NCI-H510A treated with DMSO at 0.1 percent for 48 hours (cell line): ENCODE results near the gene MAML2.

Experiments used
- DNase-seq: peaks from one replicate; lab custom pipeline; 2025; lab: John Stamatoyannopoulos, UW

Gene MAML2

DNA sequence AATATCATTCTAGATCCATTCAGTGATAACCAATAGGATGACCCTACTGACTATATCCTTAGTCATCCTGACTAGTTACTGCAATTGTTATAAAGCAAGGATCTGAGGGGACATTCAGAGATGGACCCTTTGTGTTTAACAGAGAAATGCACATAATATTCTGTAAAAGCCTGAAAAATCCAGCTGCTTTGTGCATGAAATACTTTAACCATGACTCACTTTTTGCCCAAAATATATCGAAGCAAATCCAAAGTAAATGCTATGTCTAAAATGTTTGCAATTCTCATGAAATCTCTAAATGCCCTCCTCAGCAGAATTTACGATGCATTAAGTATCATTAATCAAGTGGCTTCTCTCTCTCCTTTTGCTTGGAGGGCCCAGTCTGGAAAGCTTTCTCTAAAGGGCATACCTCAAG lies 240.3 kb downstream of the MAML2 start:
- DNase-seq = no peak

DNA sequence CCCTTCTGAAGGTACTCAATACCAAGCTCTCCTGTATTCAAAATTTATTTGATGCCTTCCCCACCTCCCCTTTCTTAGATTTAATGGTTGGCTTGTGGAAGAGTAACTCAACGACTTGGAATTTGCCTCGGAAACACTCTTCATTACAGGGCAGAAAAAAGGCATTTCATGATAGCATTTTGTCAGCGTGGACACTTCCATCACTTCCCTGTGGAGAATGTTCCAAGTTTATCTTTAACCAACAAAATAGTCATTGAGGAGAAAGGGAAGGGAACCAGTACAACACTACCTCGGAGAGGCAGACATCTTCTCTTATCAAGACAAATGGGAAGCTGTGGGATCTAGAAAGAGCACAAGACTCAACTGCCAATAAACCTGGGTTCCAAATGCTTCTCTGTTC lies 241.8 kb downstream of the MAML2 start:
- DNase-seq = no peak

DNA sequence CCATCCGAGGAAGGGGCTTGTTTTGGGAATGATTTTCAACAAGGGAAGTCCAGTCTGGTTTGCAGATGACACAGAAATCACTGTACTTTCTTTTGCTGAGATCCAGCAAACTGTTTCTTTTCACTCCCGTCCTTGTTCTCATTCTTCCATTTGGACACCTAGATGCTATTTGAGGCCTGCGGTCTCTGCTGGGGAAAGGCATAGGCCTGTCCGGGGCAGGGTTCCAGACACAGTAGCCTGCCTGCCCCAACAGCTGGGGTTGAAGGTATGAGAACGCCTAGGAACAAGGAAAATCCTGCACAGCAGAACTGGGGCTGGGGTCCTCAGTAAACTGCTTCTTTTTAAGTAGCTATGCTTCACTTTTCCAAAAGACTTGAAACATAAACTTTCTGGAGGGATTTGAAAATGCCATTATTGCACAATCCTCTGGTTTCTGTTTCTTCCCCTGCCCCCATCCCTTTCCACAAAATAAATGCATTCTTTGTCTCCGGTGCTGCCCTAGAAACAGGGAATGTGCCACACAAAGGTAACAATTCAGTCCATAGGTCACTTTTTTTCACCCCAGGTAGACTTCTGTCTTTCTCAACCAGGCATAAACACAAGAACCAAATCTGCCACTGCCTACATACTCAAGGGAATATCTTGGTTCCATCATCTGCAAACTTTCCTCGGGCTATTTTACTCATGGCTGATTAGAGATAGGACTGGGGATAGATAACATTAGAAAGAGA lies 244.3 kb downstream of the MAML2 start:
- no peak for DNase-seq

DNA sequence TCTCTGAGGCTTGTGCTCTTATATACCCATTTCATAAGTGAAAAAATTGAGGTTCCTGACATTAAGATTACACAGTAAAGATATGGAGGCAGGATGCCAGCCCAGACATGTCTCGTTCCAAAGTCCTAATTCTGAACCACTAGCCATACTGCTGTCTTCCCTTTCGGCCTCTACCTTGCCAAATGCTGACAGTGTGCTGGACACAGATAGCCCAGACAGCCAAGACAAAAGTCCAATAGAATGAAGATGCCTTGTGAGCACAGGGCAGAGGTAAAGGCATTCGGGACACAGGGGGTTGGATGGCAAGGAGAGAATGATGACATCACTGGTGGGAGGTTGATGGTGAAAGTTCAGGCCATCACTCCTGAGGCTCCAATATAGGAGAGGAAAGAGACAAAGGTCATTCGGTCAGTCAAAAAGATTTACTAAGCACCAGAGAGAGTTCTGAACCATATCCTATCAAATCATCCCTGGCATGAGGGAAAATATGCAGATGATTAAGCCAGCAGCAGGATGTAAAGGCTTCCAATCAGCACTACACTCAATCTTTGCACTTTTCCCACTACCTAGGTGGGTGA lies 245.1 kb downstream of the MAML2 start:
- DNase-seq = no peak

- no peak for DNase-seq
These were observed 246.6 kb downstream of the MAML2 start for GRCh38 chr11:96096360-96096759.

GRCh38 chr11:96095884-96096303 lies 247.1 kb downstream of the MAML2 start:
- no peak for DNase-seq

DNA sequence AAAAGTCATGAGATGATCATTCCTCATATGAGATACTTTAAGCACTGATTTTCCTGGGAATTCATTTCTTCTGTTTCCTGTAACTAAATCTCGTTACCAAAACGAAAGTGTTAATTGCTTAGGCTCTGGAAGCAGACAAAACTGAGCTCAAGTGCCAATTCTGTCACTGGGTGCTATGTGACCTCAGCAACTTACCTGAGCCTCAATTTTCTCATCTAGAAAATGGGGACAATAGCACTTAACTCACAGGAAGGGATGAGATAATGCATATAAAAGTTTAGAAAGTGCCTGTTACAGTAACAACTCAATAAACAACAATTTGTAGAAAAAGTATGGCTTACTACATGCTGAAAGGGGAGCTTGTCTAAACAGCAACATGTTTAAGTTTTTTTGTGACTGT lies 248.8 kb downstream of the MAML2 start:
- DNase-seq = no peak

DNA sequence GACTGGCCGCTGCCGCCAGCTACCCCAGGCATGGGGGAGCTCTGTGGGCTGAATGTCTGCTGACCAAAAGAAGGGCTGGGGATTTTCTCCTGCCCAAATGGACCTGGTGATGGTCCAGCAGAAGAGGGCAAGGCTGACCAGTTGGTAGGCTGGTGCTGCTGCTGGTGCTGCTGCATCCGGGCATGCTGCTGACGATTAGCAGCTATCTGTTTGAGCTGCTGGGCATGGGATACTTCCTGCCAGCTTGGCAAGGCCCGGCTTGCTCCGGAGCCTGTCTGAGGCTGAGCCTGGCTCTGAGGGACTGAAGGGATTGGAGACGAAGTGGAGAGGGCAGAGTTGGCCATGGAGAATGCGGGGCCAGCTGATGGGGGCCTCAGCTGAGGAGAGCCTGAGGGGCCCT lies 250.5 kb downstream of the MAML2 start:
- no peak for DNase-seq

GRCh38 chr11:96091476-96091875 lies 251.5 kb downstream of the MAML2 start:
- no peak for DNase-seq

GRCh38 chr11:96090711-96091110 lies 252.3 kb downstream of the MAML2 start:
- no peak for DNase-seq

DNA sequence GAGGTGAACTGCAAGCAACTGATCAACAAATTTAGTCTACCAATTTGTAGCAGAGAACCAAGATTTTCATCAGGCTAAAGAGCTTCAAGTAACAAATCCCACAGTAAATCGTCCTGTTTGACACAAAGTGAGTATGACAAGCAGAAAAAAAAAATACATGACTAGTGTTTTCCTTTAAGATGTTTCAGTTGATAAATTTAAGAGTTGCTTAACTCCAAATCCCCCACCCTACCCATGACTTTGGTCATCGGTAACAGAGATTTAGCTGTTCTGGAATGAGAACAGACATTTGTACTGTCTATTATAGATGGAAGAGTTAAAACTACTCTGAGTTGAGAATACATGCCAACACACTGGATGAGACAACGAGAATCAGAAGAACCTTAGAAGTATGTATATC lies 254.1 kb downstream of the MAML2 start:
- no peak for DNase-seq

DNA sequence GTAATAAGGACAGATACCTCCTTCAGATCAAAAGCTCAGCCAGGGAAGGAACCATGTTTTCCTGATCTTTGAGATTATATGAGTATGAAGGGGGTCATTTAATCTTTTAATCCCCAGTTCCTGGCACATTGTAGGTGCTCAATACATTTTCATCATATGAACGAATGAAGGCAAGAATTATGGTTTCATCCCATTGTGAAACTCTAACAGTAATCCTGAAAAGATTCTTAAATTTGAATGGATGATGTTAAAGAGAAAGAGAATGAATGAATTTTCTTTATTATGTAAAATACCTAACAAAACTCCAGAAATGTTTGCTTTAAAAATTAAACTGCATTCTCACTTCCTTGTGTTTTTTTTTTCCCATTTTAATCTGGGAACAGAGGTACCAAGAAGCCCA lies 256.9 kb downstream of the MAML2 start:
- no peak for DNase-seq

GRCh38 chr11:96085319-96085930 lies 257.6 kb downstream of the MAML2 start:
- DNase-seq = no peak

DNA sequence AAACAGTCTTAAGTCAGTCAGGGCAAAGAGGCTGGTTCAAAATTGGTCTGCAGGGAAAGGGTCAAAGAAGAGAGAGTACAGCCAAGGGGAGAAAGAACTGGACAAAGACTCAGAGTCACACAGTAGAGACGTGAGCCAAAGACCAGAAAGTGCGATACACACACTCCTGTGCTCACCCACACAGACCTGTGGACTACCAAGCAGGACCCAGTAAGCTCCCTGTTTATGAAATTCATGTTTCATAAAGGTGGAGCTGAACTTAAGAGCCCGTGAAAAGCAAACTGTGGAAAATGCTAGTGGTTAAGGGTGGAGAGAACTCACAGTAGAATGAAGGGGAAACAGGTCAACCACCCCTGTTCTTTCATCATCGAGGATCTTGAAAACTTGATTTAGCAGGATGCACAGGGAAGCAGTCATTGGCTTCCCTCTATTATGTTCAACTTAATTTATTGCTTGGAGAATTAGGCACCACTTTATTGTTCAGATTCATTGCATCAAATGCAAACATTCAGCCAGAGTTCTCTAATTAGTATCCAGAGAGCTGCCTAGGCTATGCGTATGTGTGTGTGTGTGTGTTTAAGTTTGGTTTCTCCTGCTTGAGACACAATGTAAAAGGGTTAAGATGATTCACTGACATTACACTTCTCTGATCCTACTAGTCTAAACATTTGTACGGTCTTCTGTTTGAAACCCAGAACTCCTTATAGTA lies 258.2 kb downstream of the MAML2 start:
- DNase-seq = no peak

DNA sequence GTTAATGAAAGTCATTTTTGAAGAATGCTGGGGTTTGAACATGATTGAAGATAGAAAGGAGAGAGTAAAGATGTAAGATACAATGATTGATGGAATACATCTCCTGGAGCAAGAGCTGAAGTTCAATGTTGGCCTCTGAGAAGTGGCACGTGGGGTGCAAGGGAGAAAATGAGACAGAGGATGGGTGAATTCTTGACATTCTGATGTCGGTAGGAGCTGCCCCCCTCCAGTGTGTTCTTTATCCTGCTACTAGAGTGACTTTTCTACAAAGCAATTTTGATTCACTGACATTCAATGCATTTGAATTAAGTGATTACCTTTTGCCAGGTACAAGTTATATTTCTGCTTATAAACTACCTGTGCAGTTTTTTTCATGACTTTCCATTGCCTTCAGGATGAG lies 260.1 kb downstream of the MAML2 start:
- no peak for DNase-seq

GRCh38 chr11:96082002-96082899 lies 260.7 kb downstream of the MAML2 start:
- no peak for DNase-seq

DNA sequence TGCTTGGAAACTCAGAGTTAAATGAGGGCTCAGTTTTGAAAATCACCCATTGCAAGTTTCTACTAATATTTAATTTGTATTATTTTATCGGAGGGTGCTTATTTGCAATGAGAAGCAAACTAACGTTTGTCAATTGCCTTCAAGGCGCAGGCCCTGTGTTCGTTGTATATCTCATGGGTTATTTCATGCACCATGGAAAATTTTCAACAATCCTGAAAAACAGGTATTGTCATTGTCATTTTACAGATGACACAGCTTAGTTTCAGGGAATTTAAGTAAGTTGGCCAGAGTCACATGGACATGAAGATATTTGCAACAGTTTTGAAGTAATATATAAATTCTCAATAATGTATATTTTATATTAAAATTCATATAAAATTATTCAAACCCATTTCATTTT lies 261.4 kb downstream of the MAML2 start:
- DNase-seq = no peak

GRCh38 chr11:96079691-96080090 lies 263.3 kb downstream of the MAML2 start:
- DNase-seq = no peak

GRCh38 chr11:96075532-96075959 lies 267.4 kb downstream of the MAML2 start:
- no peak for DNase-seq

DNA sequence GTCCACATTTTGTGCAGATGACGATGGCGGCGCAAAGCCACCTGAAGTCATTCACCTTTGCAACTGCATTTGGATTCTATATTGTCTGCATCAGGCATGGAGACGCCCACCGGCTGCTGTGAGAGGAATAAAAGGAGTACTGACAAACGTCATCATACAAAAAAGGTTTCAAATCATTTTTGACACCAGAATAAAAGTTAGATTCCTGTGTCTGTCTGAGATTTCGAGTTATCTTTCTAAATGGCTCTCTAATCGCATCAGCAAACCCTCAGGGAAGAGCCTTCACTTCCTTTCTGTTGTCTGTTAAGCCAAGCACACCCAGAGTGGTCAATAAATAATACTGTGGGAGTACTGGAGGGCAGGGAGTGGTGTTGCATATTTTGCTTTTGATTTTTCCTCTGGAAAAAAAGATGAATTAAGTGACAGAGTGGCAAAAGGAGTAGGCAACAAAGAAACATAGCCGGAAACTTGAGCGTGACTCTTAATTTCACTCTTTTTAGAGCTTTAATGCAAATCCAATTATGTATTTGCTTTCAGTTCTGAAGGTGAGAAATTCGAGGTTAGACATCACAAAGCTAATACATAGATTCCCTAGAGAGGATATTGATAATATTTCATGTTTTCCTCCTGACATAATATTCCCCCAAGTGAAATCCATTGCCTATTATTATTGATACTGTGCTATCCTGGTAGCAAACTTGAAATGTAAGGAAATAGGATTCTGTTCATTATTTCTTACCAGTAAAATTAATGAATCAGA lies 268.3 kb downstream of the MAML2 start:
- DNase-seq = no peak

GRCh38 chr11:96073536-96073935 lies 269.5 kb downstream of the MAML2 start:
- no peak for DNase-seq
